K562 (cell line): ENCODE measurements around the gene EFHB. TPM values are rescaled to one million over a fixed set of nuclear protein-coding genes. Genes with fewer than 3 reads are reported as not detected.

ENCODE experiments used
- AFF1 ChIP-seq, 2 experiments: fragments of 450-650 bp; IDR thresholded peaks; 2 replicates each; pipeline ENCODE4 v1.6.1; 2018; ENCODE audit warnings: mild to moderate bottlenecking in 2 of 2, low read depth in 1 of 2; ENCODE audit not compliant: partially characterized antibody in 2 of 2
- CBFA2T2 ChIP-seq: fragments of 450-650 bp; conservative IDR thresholded peaks from 2 replicates; pipeline ENCODE4 v1.6.1; 2017; ENCODE audit warnings: mild to moderate bottlenecking
- CHD1 ChIP-seq: fragments of 200-600 bp; sonication (generic); IDR thresholded peaks from one replicate; pipeline ENCODE4 v1.6.1; 2012; ENCODE audit warnings: mild to moderate bottlenecking, moderate library complexity, low read length, inconsistent platforms
- ELF2 ChIP-seq: fragments of 250-450 bp; sonication (Bioruptor Pico); IDR thresholded peaks from 2 replicates; pipeline ENCODE4 v1.5.0; 2021; ENCODE audit warnings: mild to moderate bottlenecking
- FOXA3 ChIP-seq, 2 experiments: fragments of 450-650 bp in 1 of 2; sonication (generic) in 1 of 2; formaldehyde crosslinking; IDR thresholded peaks in 1 of 2; conservative IDR thresholded peaks in 1 of 2; 2 replicates each; pipeline versions ENCODE4 v1.4.0 to v1.8.0; 2020 to 2022; ENCODE audit warnings: mild to moderate bottlenecking in 2 of 2, missing genetic modification reagents in 1 of 2
- KDM2B ChIP-seq: fragments of 250-450 bp; sonication (Bioruptor Pico); IDR thresholded peaks from 2 replicates; pipeline ENCODE4 v1.8.0; 2021; ENCODE audit warnings: mild to moderate bottlenecking, moderate library complexity
- NCOA2 ChIP-seq, 2 experiments: fragments of 450-650 bp; IDR thresholded peaks; 2 replicates each; pipeline ENCODE4 v1.6.1; 2018; ENCODE audit warnings: mild to moderate bottlenecking in 2 of 2, moderate library complexity in 1 of 2; ENCODE audit not compliant: partially characterized antibody in 2 of 2
- PRPF4 ChIP-seq: fragments of 200-400 bp; formaldehyde crosslinking; IDR thresholded peaks from one replicate; pipeline ENCODE4 v1.6.1; 2017; ENCODE audit warnings: low read length, low read depth, mild to moderate bottlenecking; ENCODE audit not compliant: insufficient read depth, poor library complexity, severe bottlenecking
- ZFPM2 ChIP-seq: fragments of 250-450 bp; sonication (Bioruptor Pico); IDR thresholded peaks from 2 replicates; pipeline ENCODE4 v1.5.1; 2022; ENCODE audit warnings: mild to moderate bottlenecking
- ZNF134 ChIP-seq: fragments of 250-450 bp; sonication (Bioruptor Pico); conservative IDR thresholded peaks from 2 replicates; pipeline ENCODE4 v1.4.0; 2020
- ZNF445 ChIP-seq: fragments of 250-450 bp; sonication (Bioruptor Pico); IDR thresholded peaks from 2 replicates; pipeline ENCODE4 v1.4.0; 2020; ENCODE audit warnings: low read depth, mild to moderate bottlenecking, moderate library complexity
- ZNF518B ChIP-seq: fragments of 250-450 bp; sonication (Bioruptor Pico); IDR thresholded peaks from 2 replicates; pipeline ENCODE4 v1.5.0; 2021; ENCODE audit warnings: mild to moderate bottlenecking, moderate library complexity
- ZNF77 ChIP-seq: fragments of 250-450 bp; sonication (Bioruptor Pico); IDR thresholded peaks from 2 replicates; pipeline ENCODE4 v1.5.0; 2020
- ZNF780A ChIP-seq: fragments of 250-450 bp; sonication (Bioruptor Pico); IDR thresholded peaks from 2 replicates; pipeline ENCODE4 v1.5.0; 2021; ENCODE audit warnings: mild to moderate bottlenecking
- ZZZ3 ChIP-seq: fragments of 450-650 bp; IDR thresholded peaks from 2 replicates; pipeline ENCODE4 v1.6.1; 2016; ENCODE audit warnings: antibody characterized with exemption, mild to moderate bottlenecking, moderate library complexity
- polyA plus RNA-seq, 8 experiments: library from polyadenylated mRNA; depleted of rRNA in 4 of 8; stranded (reverse) in 5 of 8; unstranded in 3 of 8; fragments of >200 nt; fragmentation: Nextera tagmentation in 2 of 8; fragmentation: Illumina TruSeq in 1 of 8; extraction: Ambion mirVana in 2 of 8; extraction: Trizol in 1 of 8; gene quantifications; 2 replicates each; pipeline versions ENCODE4 v1.2.1 to v1.2.3, GENCODE V29; 2011 to 2014; ENCODE audit warnings: inconsistent platforms in 1 of 8, missing spikeins in 1 of 8
- total RNA-seq, 7 experiments: library from RNA; depleted of rRNA in 6 of 7; stranded (reverse); fragments of >200 nt in 6 of 7; fragmentation: Illumina TruSeq in 2 of 7; extraction: Trizol in 2 of 7; gene quantifications; 2 replicates each; pipeline versions ENCODE4 v1.2.1 to v1.2.3, GENCODE V29; 2011 to 2021; ENCODE audit warnings: low replicate concordance in 1 of 7
- TF ChIP-seq, protein P1 (sequence below): fragments of 450-650 bp; IDR thresholded peaks from 2 replicates; pipeline ENCODE4 v1.6.1; 2018; ENCODE audit not compliant: partially characterized antibody

Gene EFHB
- total and polyA plus RNA-seq, 9 of the 15 experiments (the other 6 are each of a cell fraction or from before 2014, with no cell fraction given), result 1.5 to 4.0 (median 1.8) TPM

- no peak for TF ChIP-seq ZNF518B
- 0 out of 2 replicates have a peak, but pooled peaks have one; percentile 32 for TF ChIP-seq ZNF134 (CRISPR knock-in tag)
- TF ChIP-seq ZFPM2 (CRISPR knock-in tag), result no peak
- TF ChIP-seq ZNF77, result no peak
- TF ChIP-seq NCOA2 (IDR thresholded peaks at IDR 0.05; ENCODE audit: partially characterized antibody in 2 of 2), result no peak
- no peak for TF ChIP-seq AFF1 (IDR thresholded peaks at IDR 0.05; ENCODE audit: low read depth in 1 of 2, partially characterized antibody in 2 of 2)
- TF ChIP-seq KDM2B (CRISPR knock-in tag), result no peak
- TF ChIP-seq ZNF780A (CRISPR knock-in tag), result no peak
- TF ChIP-seq PRPF4, result no peak
- TF ChIP-seq ZZZ3, result no peak
- no peak for TF ChIP-seq CBFA2T2
- TF ChIP-seq CHD1, result peak; percentile 70
- peak in 1 of 2 experiments; percentile 28; a peak in 1 of 4 replicates for TF ChIP-seq FOXA3 (CRISPR knock-in tag; conservative IDR thresholded peaks at IDR 0.05 in 1 of 2, IDR thresholded peaks at IDR 0.05 in 1 of 2)
- 0 out of 2 replicates have a peak, but pooled peaks have one; percentile 50 for TF ChIP-seq ZNF445 (CRISPR knock-in tag)
- TF ChIP-seq, protein P1, sequence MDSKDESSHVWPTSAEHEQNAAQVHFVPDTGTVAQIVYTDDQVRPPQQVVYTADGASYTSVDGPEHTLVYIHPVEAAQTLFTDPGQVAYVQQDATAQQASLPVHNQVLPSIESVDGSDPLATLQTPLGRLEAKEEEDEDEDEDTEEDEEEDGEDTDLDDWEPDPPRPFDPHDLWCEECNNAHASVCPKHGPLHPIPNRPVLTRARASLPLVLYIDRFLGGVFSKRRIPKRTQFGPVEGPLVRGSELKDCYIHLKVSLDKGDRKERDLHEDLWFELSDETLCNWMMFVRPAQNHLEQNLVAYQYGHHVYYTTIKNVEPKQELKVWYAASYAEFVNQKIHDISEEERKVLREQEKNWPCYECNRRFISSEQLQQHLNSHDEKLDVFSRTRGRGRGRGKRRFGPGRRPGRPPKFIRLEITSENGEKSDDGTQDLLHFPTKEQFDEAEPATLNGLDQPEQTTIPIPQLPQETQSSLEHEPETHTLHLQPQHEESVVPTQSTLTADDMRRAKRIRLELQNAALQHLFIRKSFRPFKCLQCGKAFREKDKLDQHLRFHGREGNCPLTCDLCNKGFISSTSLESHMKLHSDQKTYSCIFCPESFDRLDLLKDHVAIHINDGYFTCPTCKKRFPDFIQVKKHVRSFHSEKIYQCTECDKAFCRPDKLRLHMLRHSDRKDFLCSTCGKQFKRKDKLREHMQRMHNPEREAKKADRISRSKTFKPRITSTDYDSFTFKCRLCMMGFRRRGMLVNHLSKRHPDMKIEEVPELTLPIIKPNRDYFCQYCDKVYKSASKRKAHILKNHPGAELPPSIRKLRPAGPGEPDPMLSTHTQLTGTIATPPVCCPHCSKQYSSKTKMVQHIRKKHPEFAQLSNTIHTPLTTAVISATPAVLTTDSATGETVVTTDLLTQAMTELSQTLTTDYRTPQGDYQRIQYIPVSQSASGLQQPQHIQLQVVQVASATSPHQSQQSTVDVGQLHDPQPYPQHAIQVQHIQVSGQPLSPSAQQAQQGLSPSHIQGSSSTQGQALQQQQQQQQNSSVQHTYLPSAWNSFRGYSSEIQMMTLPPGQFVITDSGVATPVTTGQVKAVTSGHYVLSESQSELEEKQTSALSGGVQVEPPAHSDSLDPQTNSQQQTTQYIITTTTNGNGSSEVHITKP, result no peak
- TF ChIP-seq ELF2 (CRISPR knock-in tag), result no peak
Measured at GRCh38 chr3:19945969-19946831, 12.2 kb upstream of the EFHB start (continued).
